ENCODE data around the gene BCAP29.

The BCAP29 gene

GRCh38 chr7:107628461-107629064 lies 48.5 kb downstream of the BCAP29 start:
- no peak for TF ChIP-seq REPIN1 (tag by site-specific recombination; IDR thresholded peaks at IDR 0.05; ENCODE audit: low read depth)
- no peak for TF ChIP-seq ZBTB7A (tag by site-specific recombination; IDR thresholded peaks at IDR 0.05; ENCODE audit: low read depth)
- no peak for TF ChIP-seq SETDB1 (IDR thresholded peaks at IDR 0.05; ENCODE audit: insufficient read length, low read length)
- no peak for TF ChIP-seq PBX3 (CRISPR knock-in tag; IDR thresholded peaks at IDR 0.05)
- TF ChIP-seq ZNF248 (tag by site-specific recombination; IDR thresholded peaks at IDR 0.05): no peak
- TF ChIP-seq ZNF18 (tag by site-specific recombination; IDR thresholded peaks at IDR 0.05): no peak
- Histone ChIP-seq H3K36me3 (ENCODE audit: control insufficient read depth in 2 of 2, insufficient read depth in 1 of 2, low read length in 2 of 2) (no peaks in the 10 kb centered on the region), H3K27ac (ENCODE audit: extremely low read depth, low read depth, low read length) (no peak overlapping the region), H3K9me3 (ENCODE audit: control insufficient read depth, insufficient read depth, low read depth, low read length) (no peaks in the 10 kb centered on the region), H3K4me3 (ENCODE audit: low read depth, low read length) (no peak overlapping the region), H3K4me1 (ENCODE audit: control insufficient read depth, insufficient read depth, low read length) (no peaks in the 10 kb centered on the region)
- ChIA-PET POLR2A (no interaction called here), CTCF (interaction anchor here (0.9 kb wide), 1 partner anchor 11 kb away, joined by 3 read pairs; no protein-coding TSS in a partner anchor)

GRCh38 chr7:107630342-107630741 lies 50.3 kb downstream of the BCAP29 start:
- no peak for TF ChIP-seq ZBTB49 (tag by site-specific recombination; IDR thresholded peaks at IDR 0.05; ENCODE audit: low read depth)
- no peak for TF ChIP-seq SCRT1 (tag by site-specific recombination; IDR thresholded peaks at IDR 0.05; ENCODE audit: borderline replicate concordance)
- TF ChIP-seq ZNF776 (tag by site-specific recombination; IDR thresholded peaks at IDR 0.05; ENCODE audit: borderline replicate concordance): no peak
- no peak for TF ChIP-seq SP3 (tag by site-specific recombination; IDR thresholded peaks at IDR 0.05)
- TF ChIP-seq ZNF544 (tag by site-specific recombination; IDR thresholded peaks at IDR 0.05): no peak
- TF ChIP-seq ZNF175 (tag by site-specific recombination; IDR thresholded peaks at IDR 0.05): no peak
- TF ChIP-seq KLF8 (tag by site-specific recombination; IDR thresholded peaks at IDR 0.05): no peak
- no peak for TF ChIP-seq PATZ1 (tag by site-specific recombination; IDR thresholded peaks at IDR 0.05)
- no peak for TF ChIP-seq ZNF561 (tag by site-specific recombination; IDR thresholded peaks at IDR 0.05; ENCODE audit: borderline replicate concordance)
- TF ChIP-seq ZNF169 (tag by site-specific recombination; IDR thresholded peaks at IDR 0.05): no peak
- no peak for TF ChIP-seq ZNF121 (tag by site-specific recombination; IDR thresholded peaks at IDR 0.05)
- TF ChIP-seq EGR2 (tag by site-specific recombination; IDR thresholded peaks at IDR 0.05; ENCODE audit: low read depth): no peak
- no peak for TF ChIP-seq ZNF335 (tag by site-specific recombination; conservative IDR thresholded peaks at IDR 0.05)
- TF ChIP-seq ZNF24 (tag by site-specific recombination; IDR thresholded peaks at IDR 0.05): no peak
- no peak for TF ChIP-seq ZBTB26 (tag by site-specific recombination; optimal IDR thresholded peaks at IDR 0.05)
- TF ChIP-seq ZNF341 (tag by site-specific recombination; IDR thresholded peaks at IDR 0.05; ENCODE audit: low read depth): no peak
- no peak for TF ChIP-seq ZNF580 (tag by site-specific recombination; IDR thresholded peaks at IDR 0.05)
- TF ChIP-seq ZNF660 (tag by site-specific recombination; IDR thresholded peaks at IDR 0.05): no peak
- no peaks in the 10 kb centered on the region for H3K9me3 ChIP-seq (ENCODE audit: control insufficient read depth, insufficient read depth, low read depth, low read length)
- POLR2A ChIA-PET: no interaction called here
- H3K4me3 ChIP-seq (ENCODE audit: low read depth, low read length): no peak overlapping the region
- CTCF ChIA-PET: no interaction called here
- H3K36me3 ChIP-seq (ENCODE audit: control insufficient read depth in 2 of 2, insufficient read depth in 1 of 2, low read length in 2 of 2): no peaks in the 10 kb centered on the region
- H3K4me1 ChIP-seq (ENCODE audit: control insufficient read depth, insufficient read depth, low read length): no peaks in the 10 kb centered on the region
- no peak overlapping the region for H3K27ac ChIP-seq (ENCODE audit: extremely low read depth, low read depth, low read length)

All from HEK293 (cell line).